ENCODE data around the gene KLHL29. TPM values are rescaled to one million over a fixed set of nuclear protein-coding genes. Genes with fewer than 3 reads are reported as not detected.

Gene KLHL29
- polyA plus RNA-seq, 1 of the 3 experiments (the other 2 are of a cell fraction), result 4.6 TPM

- no peaks in the 10 kb centered on the region for H3K79me2 ChIP-seq (ENCODE audit: insufficient read depth)
- H3K36me3 ChIP-seq (replicated peaks in 1 of 2; ENCODE audit: control insufficient read depth in 1 of 2, insufficient read depth in 2 of 2, low read length in 1 of 2), result no peaks in the 10 kb centered on the region
- H3K9ac ChIP-seq, result no peak overlapping the region
- DNase-seq, result no peak
- ChIA-PET POLR2A (no interaction called here), CTCF (interaction anchor here (0.6 to 2.2 kb wide), 5 partner anchors 9 to 235 kb away, joined by 3 to 6 read pairs (median 3); no protein-coding TSS in a partner anchor)
- WGBS (ENCODE audit: low lambda C conversion rate), result 93% methylated on average over 8 of the region's 8 CpGs
- no peaks in the 10 kb centered on the region for H3K27me3 ChIP-seq (ENCODE audit: insufficient read depth)
- no peaks in the 10 kb centered on the region for H3F3A ChIP-seq (replicated peaks; ENCODE audit: insufficient read depth)
- no peak for TF ChIP-seq EZH2phosphoT487 (IDR thresholded peaks at IDR 0.05; ENCODE audit: borderline replicate concordance, low read depth)
- TF ChIP-seq YY1 (IDR thresholded peaks at IDR 0.05; ENCODE audit: low read depth), result no peak
- TF ChIP-seq EP300 (IDR thresholded peaks at IDR 0.05; ENCODE audit: borderline replicate concordance in 1 of 2, low read depth in 1 of 2, low read length in 1 of 2), result no peak
- TF ChIP-seq JUND (IDR thresholded peaks at IDR 0.05), result no peak
- TF ChIP-seq CHD2 (IDR thresholded peaks at IDR 0.05; ENCODE audit: low read length, partially characterized antibody), result no peak
- TF ChIP-seq RCOR1 (IDR thresholded peaks at IDR 0.05; ENCODE audit: low read length), result no peak
- no peak for TF ChIP-seq GABPA (IDR thresholded peaks at IDR 0.05; ENCODE audit: low read depth)
- TF ChIP-seq MAX (IDR thresholded peaks at IDR 0.05; ENCODE audit: low read depth), result no peak
- no peak for TF ChIP-seq ELF1 (IDR thresholded peaks at IDR 0.05)
- no peak for TF ChIP-seq TAF1 (IDR thresholded peaks at IDR 0.05; ENCODE audit: borderline replicate concordance, low read depth, low read length)
- TF ChIP-seq RXRA (IDR thresholded peaks at IDR 0.05; ENCODE audit: borderline replicate concordance, low read depth), result no peak
- no peak for TF ChIP-seq MXI1 (IDR thresholded peaks at IDR 0.05; ENCODE audit: low read depth, low read length)
- H3K9me2 ChIP-seq, result no peaks in the 10 kb centered on the region
- no peaks in the 10 kb centered on the region for H3K9me3 ChIP-seq
- no peak overlapping the region for H3K4me2 ChIP-seq
- H4K20me1 ChIP-seq (ENCODE audit: insufficient read depth), result no peaks in the 10 kb centered on the region
- H3K4me3 ChIP-seq (ENCODE audit: low read depth in 2 of 2, low read length in 1 of 2), result no peak overlapping the region
- H3K4me1 ChIP-seq (ENCODE audit: control insufficient read depth in 1 of 2, insufficient read depth in 2 of 2, low read depth in 1 of 2, low read length in 1 of 2), result peaks cover 0 to 54% of the 10 kb centered on the region in 2 experiments; a peak in 1 of 4 replicates
- no peak overlapping the region for H3K27ac ChIP-seq (ENCODE audit: low read depth in 2 of 2, low read length in 1 of 2)
- H2AFZ ChIP-seq (ENCODE audit: low read depth), result no peak overlapping the region
Measured at GRCh38 chr2:23531881-23532280, 146.9 kb downstream of the KLHL29 start.

DNA sequence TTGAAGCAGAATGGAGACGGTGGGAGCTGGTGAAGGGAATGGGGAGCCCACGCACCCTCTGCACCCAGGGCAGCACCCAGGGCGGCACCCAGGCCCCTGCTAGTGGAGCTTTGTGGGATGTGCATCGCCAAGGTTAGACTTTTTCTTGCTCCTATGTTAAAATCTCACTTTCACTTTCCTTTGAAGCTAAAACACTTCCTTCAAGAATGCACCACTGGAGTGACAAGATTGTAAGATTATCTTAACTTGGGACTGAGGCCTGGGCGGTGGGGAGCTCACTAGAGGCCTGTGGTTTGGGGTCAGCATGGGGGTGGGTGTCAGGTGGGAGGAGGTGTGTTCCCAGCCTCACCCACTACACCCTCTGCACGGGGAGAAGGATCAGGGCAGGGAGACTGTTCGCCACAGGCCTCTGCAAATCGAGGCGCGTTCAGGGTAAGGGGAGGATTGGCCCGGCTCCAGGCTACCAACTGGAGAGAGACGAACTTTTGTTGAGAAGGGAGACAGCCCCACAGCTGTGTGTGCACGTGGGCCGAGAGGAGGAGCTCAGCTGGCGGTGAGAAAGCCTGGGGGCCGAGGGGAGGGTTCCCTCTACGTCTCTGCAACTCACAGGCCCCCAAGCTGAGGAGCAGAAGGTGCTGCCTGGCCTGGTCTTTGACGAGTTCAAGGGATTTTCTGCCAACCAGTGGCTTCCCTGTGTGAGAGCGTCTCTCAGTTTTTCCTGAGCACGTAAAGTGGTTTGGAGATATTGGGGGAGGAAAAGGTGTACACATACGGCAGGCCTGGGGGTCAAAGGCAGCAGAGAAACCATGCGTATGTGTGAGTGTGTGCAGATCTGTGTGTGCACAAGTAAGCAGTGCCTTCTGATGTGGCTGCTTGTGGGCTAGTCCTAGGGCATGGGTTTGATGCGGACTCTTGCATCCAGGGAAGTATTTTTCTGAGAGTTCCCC lies 147.7 kb downstream of the KLHL29 start:
- no peak overlapping the region for H3K9ac ChIP-seq
- no peaks in the 10 kb centered on the region for H3K79me2 ChIP-seq (ENCODE audit: insufficient read depth)
- peaks cover 4 to 54% of the 10 kb centered on the region in 2 experiments; a peak in 2 of 4 replicates for H3K4me1 ChIP-seq (ENCODE audit: control insufficient read depth in 1 of 2, insufficient read depth in 2 of 2, low read depth in 1 of 2, low read length in 1 of 2)
- 85% methylated on average over 23 of the region's 23 CpGs for WGBS (ENCODE audit: low lambda C conversion rate)
- H3K27me3 ChIP-seq (ENCODE audit: insufficient read depth), result no peaks in the 10 kb centered on the region
- no peak overlapping the region for H3K4me3 ChIP-seq (ENCODE audit: low read depth in 2 of 2, low read length in 1 of 2)
- H3K9me2 ChIP-seq, result no peaks in the 10 kb centered on the region
- H2AFZ ChIP-seq (ENCODE audit: low read depth), result no peak overlapping the region
- no peaks in the 10 kb centered on the region for H3K9me3 ChIP-seq
- H3K36me3 ChIP-seq (replicated peaks in 1 of 2; ENCODE audit: control insufficient read depth in 1 of 2, insufficient read depth in 2 of 2, low read length in 1 of 2), result no peaks in the 10 kb centered on the region
- H3K27ac ChIP-seq (ENCODE audit: low read depth in 2 of 2, low read length in 1 of 2), result no peak overlapping the region
- ChIA-PET CTCF (interaction anchor here (0.6 to 2.2 kb wide), 5 partner anchors 9 to 234 kb away, joined by 3 to 6 read pairs (median 3); no protein-coding TSS in a partner anchor), POLR2A (no interaction called here)
- H3K4me2 ChIP-seq, result no peak overlapping the region
- no peaks in the 10 kb centered on the region for H4K20me1 ChIP-seq (ENCODE audit: insufficient read depth)
- H3F3A ChIP-seq (replicated peaks; ENCODE audit: insufficient read depth), result no peaks in the 10 kb centered on the region
- DNase-seq, result no peak
- TF ChIP-seq CTCF (IDR thresholded peaks at IDR 0.05) (no peak), JUND (IDR thresholded peaks at IDR 0.05) (no peak), ELF1 (IDR thresholded peaks at IDR 0.05) (no peak), NFIC (IDR thresholded peaks at IDR 0.05; ENCODE audit: borderline replicate concordance) (no peak), FOSL2 (IDR thresholded peaks at IDR 0.05; ENCODE audit: borderline replicate concordance, low read depth) (no peak), TCF12 (IDR thresholded peaks at IDR 0.05) (no peak), RCOR1 (IDR thresholded peaks at IDR 0.05; ENCODE audit: low read length) (no peak), POLR2AphosphoS5 (IDR thresholded peaks at IDR 0.05; ENCODE audit: low read depth, low read length) (no peak), USF1 (IDR thresholded peaks at IDR 0.05; ENCODE audit: borderline replicate concordance, low read depth) (no peak), TEAD4 (IDR thresholded peaks at IDR 0.05; ENCODE audit: borderline replicate concordance, insufficient read depth) (no peak), FOXM1 (IDR thresholded peaks at IDR 0.05; ENCODE audit: low read depth) (no peak)
- TF ChIP-seq, protein P1, sequence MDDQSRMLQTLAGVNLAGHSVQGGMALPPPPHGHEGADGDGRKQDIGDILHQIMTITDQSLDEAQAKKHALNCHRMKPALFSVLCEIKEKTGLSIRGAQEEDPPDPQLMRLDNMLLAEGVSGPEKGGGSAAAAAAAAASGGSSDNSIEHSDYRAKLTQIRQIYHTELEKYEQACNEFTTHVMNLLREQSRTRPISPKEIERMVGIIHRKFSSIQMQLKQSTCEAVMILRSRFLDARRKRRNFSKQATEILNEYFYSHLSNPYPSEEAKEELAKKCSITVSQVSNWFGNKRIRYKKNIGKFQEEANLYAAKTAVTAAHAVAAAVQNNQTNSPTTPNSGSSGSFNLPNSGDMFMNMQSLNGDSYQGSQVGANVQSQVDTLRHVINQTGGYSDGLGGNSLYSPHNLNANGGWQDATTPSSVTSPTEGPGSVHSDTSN (IDR thresholded peaks at IDR 0.05), result no peak
- TF ChIP-seq, protein P2, sequence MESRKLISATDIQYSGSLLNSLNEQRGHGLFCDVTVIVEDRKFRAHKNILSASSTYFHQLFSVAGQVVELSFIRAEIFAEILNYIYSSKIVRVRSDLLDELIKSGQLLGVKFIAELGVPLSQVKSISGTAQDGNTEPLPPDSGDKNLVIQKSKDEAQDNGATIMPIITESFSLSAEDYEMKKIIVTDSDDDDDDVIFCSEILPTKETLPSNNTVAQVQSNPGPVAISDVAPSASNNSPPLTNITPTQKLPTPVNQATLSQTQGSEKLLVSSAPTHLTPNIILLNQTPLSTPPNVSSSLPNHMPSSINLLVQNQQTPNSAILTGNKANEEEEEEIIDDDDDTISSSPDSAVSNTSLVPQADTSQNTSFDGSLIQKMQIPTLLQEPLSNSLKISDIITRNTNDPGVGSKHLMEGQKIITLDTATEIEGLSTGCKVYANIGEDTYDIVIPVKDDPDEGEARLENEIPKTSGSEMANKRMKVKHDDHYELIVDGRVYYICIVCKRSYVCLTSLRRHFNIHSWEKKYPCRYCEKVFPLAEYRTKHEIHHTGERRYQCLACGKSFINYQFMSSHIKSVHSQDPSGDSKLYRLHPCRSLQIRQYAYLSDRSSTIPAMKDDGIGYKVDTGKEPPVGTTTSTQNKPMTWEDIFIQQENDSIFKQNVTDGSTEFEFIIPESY (IDR thresholded peaks at IDR 0.05; ENCODE audit: borderline replicate concordance, low read depth), result no peak

All from SK-N-SH (cell line).